Measurements from ENCODE around the gene FAM98C. TPM values are rescaled to one million over a fixed set of nuclear protein-coding genes. Genes with fewer than 3 reads are reported as not detected.

Gene FAM98C
- total RNA-seq, 2 experiments from 2014 or later = 21.9 to 31.1 TPM

GRCh38 chr19:38451629-38452028 is 48.7 kb downstream of the FAM98C start:
- ChIA-PET POLR2A (no interaction called here), CTCF (ENCODE audit: unreplicated experiment) (no interaction called here)
- Histone ChIP-seq H3K36me3 (ENCODE audit: insufficient read depth, low read length) (no peaks in the 10 kb centered on the region), H3K4me2 (ENCODE audit: low read length) (no peak overlapping the region), H3K27ac (ENCODE audit: low read depth, low read length, poor library complexity, severe bottlenecking) (no peak overlapping the region), H3K79me2 (ENCODE audit: insufficient read depth, low read depth, low read length) (no peaks in the 10 kb centered on the region), H3K4me3 (ENCODE audit: low read depth, low read length, poor library complexity, severe bottlenecking) (no peak overlapping the region), H4K20me1 (ENCODE audit: insufficient read depth, low read length) (no peaks in the 10 kb centered on the region), H3K9me3 (ENCODE audit: low read length) (no peaks in the 10 kb centered on the region), H3K9me2 (ENCODE audit: insufficient read depth, low read length) (no peaks in the 10 kb centered on the region), H3K4me1 (ENCODE audit: insufficient read depth, low read length, poor library complexity, severe bottlenecking) (no peaks in the 10 kb centered on the region), H2AFZ (ENCODE audit: low read length) (no peak overlapping the region)
- intact Hi-C loops (cut with micrococcal nuclease; ENCODE audit: unreplicated experiment) = no loop called here
- no peak for DNase-seq (ENCODE audit: low spot score)
- no TSS peak for BruUV-seq (replicated peaks)
- TF ChIP-seq CTCF (conservative IDR thresholded peaks at IDR 0.05; ENCODE audit: low read length) (no peak), EZH2phosphoT487 (IDR thresholded peaks at IDR 0.05; ENCODE audit: borderline replicate concordance, low read depth, low read length) (no peak)

- no peaks in the 10 kb centered on the region for H3K79me2 ChIP-seq (ENCODE audit: insufficient read depth, low read depth, low read length)
- no peaks in the 10 kb centered on the region for H3K4me1 ChIP-seq (ENCODE audit: insufficient read depth, low read length, poor library complexity, severe bottlenecking)
- H2AFZ ChIP-seq (ENCODE audit: low read length) = no peak overlapping the region
- ChIA-PET POLR2A (no interaction called here), CTCF (ENCODE audit: unreplicated experiment) (interaction anchor here (1.0 kb wide), 1 partner anchor 50 kb away, joined by 3 read pairs; the partner anchor contains the start of gene FAM98C)
- H3K4me2 ChIP-seq (ENCODE audit: low read length) = no peak overlapping the region
- H4K20me1 ChIP-seq (ENCODE audit: insufficient read depth, low read length) = no peaks in the 10 kb centered on the region
- intact Hi-C loops (cut with micrococcal nuclease; ENCODE audit: unreplicated experiment) = no loop called here
- TF ChIP-seq CTCF (conservative IDR thresholded peaks at IDR 0.05; ENCODE audit: low read length) (no peak), EZH2phosphoT487 (IDR thresholded peaks at IDR 0.05; ENCODE audit: borderline replicate concordance, low read depth, low read length) (no peak)
- BruUV-seq (replicated peaks) = no TSS peak
- no peak overlapping the region for H3K4me3 ChIP-seq (ENCODE audit: low read depth, low read length, poor library complexity, severe bottlenecking)
- H3K9me3 ChIP-seq (ENCODE audit: low read length) = no peaks in the 10 kb centered on the region
- no peaks in the 10 kb centered on the region for H3K9me2 ChIP-seq (ENCODE audit: insufficient read depth, low read length)
- no peaks in the 10 kb centered on the region for H3K36me3 ChIP-seq (ENCODE audit: insufficient read depth, low read length)
- H3K27ac ChIP-seq (ENCODE audit: low read depth, low read length, poor library complexity, severe bottlenecking) = no peak overlapping the region
- peak; percentile 63 for DNase-seq (ENCODE audit: low spot score)
Observed at GRCh38 chr19:38452430-38453366, 49.8 kb downstream of the FAM98C start.

- no TSS peak for BruUV-seq (replicated peaks)
- Histone ChIP-seq H3K27ac (ENCODE audit: low read depth, low read length, poor library complexity, severe bottlenecking) (no peak overlapping the region), H3K4me2 (ENCODE audit: low read length) (no peak overlapping the region), H3K4me1 (ENCODE audit: insufficient read depth, low read length, poor library complexity, severe bottlenecking) (no peaks in the 10 kb centered on the region), H4K20me1 (ENCODE audit: insufficient read depth, low read length) (no peaks in the 10 kb centered on the region), H3K9me2 (ENCODE audit: insufficient read depth, low read length) (no peaks in the 10 kb centered on the region), H3K9me3 (ENCODE audit: low read length) (no peaks in the 10 kb centered on the region), H3K79me2 (ENCODE audit: insufficient read depth, low read depth, low read length) (no peaks in the 10 kb centered on the region), H3K36me3 (ENCODE audit: insufficient read depth, low read length) (no peaks in the 10 kb centered on the region), H2AFZ (ENCODE audit: low read length) (no peak overlapping the region), H3K4me3 (ENCODE audit: low read depth, low read length, poor library complexity, severe bottlenecking) (no peak overlapping the region)
- ChIA-PET POLR2A (no interaction called here), CTCF (ENCODE audit: unreplicated experiment) (interaction anchor here (1.0 kb wide), 1 partner anchor 51 kb away, joined by 3 read pairs; the partner anchor contains the start of gene FAM98C)
- intact Hi-C loops (cut with micrococcal nuclease; ENCODE audit: unreplicated experiment) = no loop called here
- TF ChIP-seq EZH2phosphoT487 (IDR thresholded peaks at IDR 0.05; ENCODE audit: borderline replicate concordance, low read depth, low read length) (no peak), CTCF (conservative IDR thresholded peaks at IDR 0.05; ENCODE audit: low read length) (no peak)
- no peak for DNase-seq (ENCODE audit: low spot score)
Observed at GRCh38 chr19:38453596-38453995, 50.7 kb downstream of the FAM98C start.

Data from OCI-LY7 (cell line).